Suprapubic skin (tissue), 4 donors: ENCODE measurements around the gene EEFSEC. TPM values are rescaled to one million over a fixed set of nuclear protein-coding genes. Genes with fewer than 3 reads are reported as not detected.

Experiments used
- DNase-seq, 2 donors: peaks; one replicate each; pipeline ENCODE4 v3.0.0-alpha.2; 2019; ENCODE audit warnings: low spot score in 2 of 2
- H3K27ac ChIP-seq: fragments of 200-600 bp; sonication (generic); one replicate; pipeline ENCODE4 v1.5.1; 2019
- H3K27me3 ChIP-seq: fragments of 200-600 bp; sonication (generic); one replicate; pipeline ENCODE4 v1.5.1; 2019
- H3K36me3 ChIP-seq: fragments of 200-600 bp; sonication (generic); one replicate; pipeline ENCODE4 v1.5.1; 2019
- H3K4me1 ChIP-seq: fragments of 200-600 bp; sonication (generic); one replicate; pipeline ENCODE4 v1.5.1; 2019
- H3K4me3 ChIP-seq: fragments of 200-600 bp; sonication (generic); one replicate; pipeline ENCODE4 v1.5.1; 2019; ENCODE audit warnings: mild to moderate bottlenecking
- H3K9me3 ChIP-seq: fragments of 200-600 bp; sonication (generic); one replicate; pipeline ENCODE4 v1.5.1; 2019
- EP300 ChIP-seq: sonication (generic); formaldehyde crosslinking; IDR thresholded peaks from one replicate; pipeline ENCODE4 v1.6.1; 2017; ENCODE audit warnings: antibody characterized with exemption
- POLR2A ChIP-seq, 2 donors: fragments of 450-650 bp; IDR thresholded peaks; one replicate each; pipeline ENCODE4 v1.6.1; 2017; ENCODE audit warnings: antibody characterized with exemption in 2 of 2, mild to moderate bottlenecking in 2 of 2, moderate library complexity in 2 of 2
- POLR2AphosphoS5 ChIP-seq, 3 donors: sonication (generic); formaldehyde crosslinking; IDR thresholded peaks; one replicate each; pipeline ENCODE4 v1.6.1; 2017; ENCODE audit warnings: antibody characterized with exemption in 3 of 3
- WGBS: methylation state at CpG from one replicate; pipeline ENCODE4 v1.1.5; 2018; 5-methylcytosine and 5-hydroxymethylcytosine counted together
- total RNA-seq, 4 donors: library from RNA; depleted of rRNA; stranded (reverse); fragments of >200 nt; gene quantifications; one replicate each; pipeline ENCODE4 v1.1.0, GENCODE V29; 2016
- TF ChIP-seq, protein P1 (sequence below), 2 donors: fragments of 200-600 bp in 1 of 2; fragments of 450-650 bp in 1 of 2; sonication (generic) in 1 of 2; IDR thresholded peaks; one replicate each; pipeline ENCODE4 v1.5.1; 2016 to 2019; ENCODE audit warnings: antibody characterized with exemption in 2 of 2, mild to moderate bottlenecking in 1 of 2, moderate library complexity in 1 of 2

EEFSEC gene
- total RNA-seq, 4 donors from 2014 or later: 14.3 to 19.4 (median 16.7) TPM

GRCh38 chr3:128319741-128320141, 166.5 kb downstream of the EEFSEC start:
- no peak for TF ChIP-seq POLR2A (IDR thresholded peaks at IDR 0.05)
- no peak for TF ChIP-seq POLR2AphosphoS5 (IDR thresholded peaks at IDR 0.05)
- TF ChIP-seq, protein P1, sequence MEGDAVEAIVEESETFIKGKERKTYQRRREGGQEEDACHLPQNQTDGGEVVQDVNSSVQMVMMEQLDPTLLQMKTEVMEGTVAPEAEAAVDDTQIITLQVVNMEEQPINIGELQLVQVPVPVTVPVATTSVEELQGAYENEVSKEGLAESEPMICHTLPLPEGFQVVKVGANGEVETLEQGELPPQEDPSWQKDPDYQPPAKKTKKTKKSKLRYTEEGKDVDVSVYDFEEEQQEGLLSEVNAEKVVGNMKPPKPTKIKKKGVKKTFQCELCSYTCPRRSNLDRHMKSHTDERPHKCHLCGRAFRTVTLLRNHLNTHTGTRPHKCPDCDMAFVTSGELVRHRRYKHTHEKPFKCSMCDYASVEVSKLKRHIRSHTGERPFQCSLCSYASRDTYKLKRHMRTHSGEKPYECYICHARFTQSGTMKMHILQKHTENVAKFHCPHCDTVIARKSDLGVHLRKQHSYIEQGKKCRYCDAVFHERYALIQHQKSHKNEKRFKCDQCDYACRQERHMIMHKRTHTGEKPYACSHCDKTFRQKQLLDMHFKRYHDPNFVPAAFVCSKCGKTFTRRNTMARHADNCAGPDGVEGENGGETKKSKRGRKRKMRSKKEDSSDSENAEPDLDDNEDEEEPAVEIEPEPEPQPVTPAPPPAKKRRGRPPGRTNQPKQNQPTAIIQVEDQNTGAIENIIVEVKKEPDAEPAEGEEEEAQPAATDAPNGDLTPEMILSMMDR (IDR thresholded peaks at IDR 0.05): no peak
- no peak for TF ChIP-seq EP300
- Histone ChIP-seq H3K27ac (no peak overlapping the region), H3K9me3 (no peaks in the 10 kb centered on the region), H3K36me3 (peaks cover 3% of the 10 kb centered on the region), H3K4me3 (no peak overlapping the region), H3K27me3 (no peaks in the 10 kb centered on the region), H3K4me1 (peaks cover 5% of the 10 kb centered on the region)
- 88% methylated on average over 6 of the region's 6 CpGs for WGBS
- DNase-seq: peak; percentile 36 to 44

DNA sequence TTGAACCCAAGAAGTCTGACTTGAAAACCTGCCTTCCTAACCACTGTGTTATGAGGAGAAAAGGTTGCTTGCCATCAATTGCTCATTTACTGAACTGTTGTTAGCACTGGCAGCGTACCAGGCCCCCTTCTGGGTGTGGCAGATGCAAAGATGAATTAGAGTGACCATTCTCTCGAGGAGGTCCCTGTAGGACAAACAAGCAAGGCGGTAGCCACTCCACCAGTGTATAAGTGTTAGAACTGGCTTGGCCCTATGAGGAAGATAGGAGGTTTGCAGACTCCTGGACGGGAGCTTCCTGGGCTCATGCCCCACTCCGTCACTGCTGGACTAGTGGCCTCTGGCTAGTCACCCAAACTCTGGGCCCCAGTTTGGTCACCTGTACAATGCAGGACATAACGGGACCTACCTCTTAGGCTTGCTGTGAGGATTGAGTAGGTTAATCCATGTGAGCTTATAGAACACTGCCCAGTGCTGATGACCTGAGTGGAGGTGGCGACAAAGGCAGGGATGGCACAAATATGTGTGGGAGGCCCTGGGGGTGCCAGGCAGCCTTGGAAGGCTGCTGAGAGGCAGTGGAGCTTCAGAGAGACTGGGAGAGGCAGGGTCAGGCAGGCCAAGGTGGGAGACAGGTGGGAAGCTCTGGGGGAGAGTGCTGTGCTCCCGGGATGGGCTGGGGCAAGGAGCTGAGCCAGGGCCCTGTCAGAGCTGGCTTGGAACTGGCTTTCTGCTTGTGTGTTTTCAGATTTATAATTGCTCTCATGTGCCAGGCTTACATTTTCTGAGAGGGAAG, 167.5 kb downstream of the EEFSEC start:
- H3K4me1 ChIP-seq: peaks cover 5% of the 10 kb centered on the region
- H3K36me3 ChIP-seq: peaks cover 3% of the 10 kb centered on the region
- H3K9me3 ChIP-seq: no peaks in the 10 kb centered on the region
- H3K4me3 ChIP-seq: no peak overlapping the region
- TF ChIP-seq, protein P1 (IDR thresholded peaks at IDR 0.05): no peak
- no peak for TF ChIP-seq EP300
- TF ChIP-seq POLR2A (IDR thresholded peaks at IDR 0.05): no peak
- no peak for TF ChIP-seq POLR2AphosphoS5 (IDR thresholded peaks at IDR 0.05)
- no peak overlapping the region for H3K27ac ChIP-seq
- DNase-seq: peak; percentile 31 to 45
- 82% methylated on average over 6 of the region's 8 CpGs for WGBS
- no peaks in the 10 kb centered on the region for H3K27me3 ChIP-seq

DNA sequence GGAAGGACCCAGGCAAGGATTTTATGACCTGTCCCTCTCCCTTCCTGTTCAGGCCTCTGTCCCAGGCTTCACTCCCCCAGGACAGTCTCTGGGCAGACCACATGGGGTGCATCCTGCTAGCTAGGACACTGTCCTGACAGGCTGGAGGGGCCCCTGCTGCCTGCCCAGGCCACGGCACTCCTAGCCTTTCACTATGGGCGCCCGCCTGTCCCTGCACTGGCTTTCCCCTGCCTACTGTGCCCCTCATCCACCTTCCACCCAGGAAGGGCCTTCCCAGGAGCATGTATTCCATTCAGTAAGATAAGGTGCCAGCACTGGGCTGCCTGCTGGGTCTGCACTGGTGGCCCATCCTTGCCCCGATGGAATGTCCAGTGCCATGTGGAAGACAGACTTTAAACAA, 168.1 kb downstream of the EEFSEC start:
- peak in 1 of 2 donors; percentile 56 for DNase-seq
- no peaks in the 10 kb centered on the region for H3K27me3 ChIP-seq
- no peak overlapping the region for H3K4me3 ChIP-seq
- H3K4me1 ChIP-seq: peaks cover 5% of the 10 kb centered on the region
- no peak overlapping the region for H3K27ac ChIP-seq
- H3K9me3 ChIP-seq: no peaks in the 10 kb centered on the region
- 96% methylated on average over 3 of the region's 4 CpGs for WGBS
- TF ChIP-seq EP300 (no peak), POLR2A (IDR thresholded peaks at IDR 0.05) (no peak), POLR2AphosphoS5 (IDR thresholded peaks at IDR 0.05) (no peak)
- TF ChIP-seq, protein P1 (IDR thresholded peaks at IDR 0.05): no peak
- peaks cover 3% of the 10 kb centered on the region for H3K36me3 ChIP-seq

DNA sequence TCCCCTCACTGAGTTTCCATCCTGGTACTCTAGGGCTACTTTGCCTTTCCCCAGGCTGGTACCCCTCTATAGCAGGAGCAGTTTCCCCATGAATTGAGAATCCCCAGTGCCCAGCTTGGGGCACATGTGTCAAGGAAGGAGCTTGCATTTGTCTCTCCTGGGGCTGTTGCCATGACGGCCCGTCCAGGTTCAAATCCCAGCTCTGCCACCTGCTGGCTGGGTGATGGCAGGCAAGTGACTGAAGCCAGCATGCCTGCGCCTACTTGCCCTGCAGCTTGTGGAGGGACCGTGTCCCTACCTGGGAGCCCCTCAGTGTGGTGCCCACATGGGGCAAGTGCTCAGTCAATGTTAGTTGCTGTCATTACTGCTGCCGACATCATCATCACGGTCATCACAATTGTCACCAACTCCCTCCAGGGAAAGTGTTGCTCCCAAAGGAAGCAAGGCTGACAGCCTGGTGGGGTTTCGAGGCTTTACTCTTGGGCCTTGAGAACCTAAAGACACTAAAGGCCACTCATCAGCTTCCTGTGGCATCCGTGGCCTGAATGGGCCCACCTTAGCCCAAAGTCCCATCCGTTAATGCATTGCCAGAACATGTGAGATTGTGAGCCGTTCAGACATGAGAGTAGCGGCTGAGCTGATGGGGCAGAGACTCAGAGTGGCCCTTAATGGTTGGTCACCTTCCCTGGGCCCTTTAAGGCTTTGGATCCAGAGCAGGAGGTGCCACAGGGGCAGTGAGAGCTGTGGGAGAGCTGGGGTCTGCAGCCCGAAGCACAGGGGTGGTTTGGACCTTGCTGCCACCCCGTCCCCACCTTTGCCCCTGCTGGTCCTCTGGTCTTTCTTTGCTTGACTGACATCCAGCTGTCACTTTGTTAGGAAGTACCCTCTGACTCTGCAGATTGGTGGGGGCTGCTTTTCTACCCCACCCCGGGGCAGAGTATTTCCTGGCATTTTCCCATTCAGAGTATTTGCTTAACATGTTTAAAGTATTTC, 169.0 kb downstream of the EEFSEC start:
- Histone ChIP-seq H3K4me3 (no peak overlapping the region), H3K4me1 (no peaks in the 10 kb centered on the region), H3K36me3 (peaks cover 3% of the 10 kb centered on the region), H3K27me3 (no peaks in the 10 kb centered on the region), H3K27ac (no peak overlapping the region), H3K9me3 (no peaks in the 10 kb centered on the region)
- TF ChIP-seq POLR2AphosphoS5 (IDR thresholded peaks at IDR 0.05): no peak
- TF ChIP-seq, protein P1 (IDR thresholded peaks at IDR 0.05): peak in 1 of 2 donors; percentile 19
- 71% methylated on average over 4 of the region's 14 CpGs for WGBS
- no peak for DNase-seq
